ENCODE measurements around the gene TAOK2.
A peak's percentile ranks its signal among the peaks of the same experiment; 100 is the strongest.

The TAOK2 gene

DNA sequence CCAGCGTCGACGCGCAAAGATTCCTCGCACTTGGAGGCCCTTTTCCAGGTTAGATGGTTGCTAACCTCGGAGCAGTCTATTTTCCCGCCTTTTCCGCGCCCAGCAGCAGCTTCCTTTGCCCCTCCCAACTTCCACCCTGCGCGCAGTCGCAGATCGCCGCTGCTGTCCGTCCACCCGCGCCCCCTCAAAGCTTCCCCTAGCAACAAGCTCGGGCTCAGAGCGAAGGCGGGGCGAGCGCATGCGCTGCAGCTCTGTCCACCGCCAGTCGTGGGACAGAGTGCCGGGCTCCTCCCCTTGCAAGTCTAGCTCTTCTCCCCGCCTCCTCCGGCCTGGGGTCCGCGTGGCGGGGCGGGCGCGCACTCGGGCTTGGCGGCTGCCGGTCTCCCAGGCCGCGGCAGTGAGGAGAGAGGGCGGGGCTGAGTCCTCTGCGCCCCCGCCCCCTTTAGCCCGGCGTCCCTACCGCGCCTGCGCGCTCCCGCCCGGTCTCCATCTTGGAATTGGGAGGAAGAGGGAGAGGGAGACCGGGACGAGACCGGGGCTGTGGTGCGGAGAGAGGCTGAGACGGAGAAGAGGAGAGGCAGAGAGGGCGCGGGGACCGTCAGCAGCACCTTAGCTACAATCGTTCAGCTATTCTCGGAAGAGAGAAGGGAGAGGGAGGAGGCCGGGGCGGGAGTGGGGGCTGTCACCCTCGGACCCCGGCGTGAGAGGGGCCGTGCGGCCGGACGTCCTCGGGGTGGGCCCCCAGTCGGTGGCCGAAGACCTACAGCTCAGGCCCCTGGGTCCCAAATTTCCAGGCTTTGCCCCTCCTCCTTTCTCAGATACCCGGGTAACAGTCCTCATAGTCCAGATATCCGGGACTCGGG lies at the start of gene TAOK2 (continued):
- TF ChIP-seq, protein P1, sequence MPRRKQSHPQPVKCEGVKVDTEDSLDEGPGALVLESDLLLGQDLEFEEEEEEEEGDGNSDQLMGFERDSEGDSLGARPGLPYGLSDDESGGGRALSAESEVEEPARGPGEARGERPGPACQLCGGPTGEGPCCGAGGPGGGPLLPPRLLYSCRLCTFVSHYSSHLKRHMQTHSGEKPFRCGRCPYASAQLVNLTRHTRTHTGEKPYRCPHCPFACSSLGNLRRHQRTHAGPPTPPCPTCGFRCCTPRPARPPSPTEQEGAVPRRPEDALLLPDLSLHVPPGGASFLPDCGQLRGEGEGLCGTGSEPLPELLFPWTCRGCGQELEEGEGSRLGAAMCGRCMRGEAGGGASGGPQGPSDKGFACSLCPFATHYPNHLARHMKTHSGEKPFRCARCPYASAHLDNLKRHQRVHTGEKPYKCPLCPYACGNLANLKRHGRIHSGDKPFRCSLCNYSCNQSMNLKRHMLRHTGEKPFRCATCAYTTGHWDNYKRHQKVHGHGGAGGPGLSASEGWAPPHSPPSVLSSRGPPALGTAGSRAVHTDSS (tag by site-specific recombination; IDR thresholded peaks at IDR 0.05), result 0 out of 2 replicates have a peak, but pooled peaks have one; percentile 6
- TF ChIP-seq, protein P2, sequence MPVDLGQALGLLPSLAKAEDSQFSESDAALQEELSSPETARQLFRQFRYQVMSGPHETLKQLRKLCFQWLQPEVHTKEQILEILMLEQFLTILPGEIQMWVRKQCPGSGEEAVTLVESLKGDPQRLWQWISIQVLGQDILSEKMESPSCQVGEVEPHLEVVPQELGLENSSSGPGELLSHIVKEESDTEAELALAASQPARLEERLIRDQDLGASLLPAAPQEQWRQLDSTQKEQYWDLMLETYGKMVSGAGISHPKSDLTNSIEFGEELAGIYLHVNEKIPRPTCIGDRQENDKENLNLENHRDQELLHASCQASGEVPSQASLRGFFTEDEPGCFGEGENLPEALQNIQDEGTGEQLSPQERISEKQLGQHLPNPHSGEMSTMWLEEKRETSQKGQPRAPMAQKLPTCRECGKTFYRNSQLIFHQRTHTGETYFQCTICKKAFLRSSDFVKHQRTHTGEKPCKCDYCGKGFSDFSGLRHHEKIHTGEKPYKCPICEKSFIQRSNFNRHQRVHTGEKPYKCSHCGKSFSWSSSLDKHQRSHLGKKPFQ (tag by site-specific recombination; IDR thresholded peaks at IDR 0.05), result no peak
- TF ChIP-seq ZNF391 (tag by site-specific recombination; IDR thresholded peaks at IDR 0.05; ENCODE audit: borderline replicate concordance, low read depth) (peak; percentile 42; the same call in 1 of the 2 replicates), ZFHX2 (tag by site-specific recombination; conservative IDR thresholded peaks at IDR 0.05) (peak; percentile 72), ZNF146 (tag by site-specific recombination; IDR thresholded peaks at IDR 0.05) (no peak), ZFP69B (tag by site-specific recombination; IDR thresholded peaks at IDR 0.05) (peak; percentile 92), YY1 (tag by site-specific recombination; IDR thresholded peaks at IDR 0.05) (peak; percentile 73), ZNF184 (tag by site-specific recombination; IDR thresholded peaks at IDR 0.05) (no peak), ZNF610 (tag by site-specific recombination; IDR thresholded peaks at IDR 0.05; ENCODE audit: borderline replicate concordance) (0 out of 2 replicates have a peak, but pooled peaks have one; percentile 67), ZNF341 (tag by site-specific recombination; IDR thresholded peaks at IDR 0.05; ENCODE audit: low read depth) (peak; percentile 89), SP7 (tag by site-specific recombination; IDR thresholded peaks at IDR 0.05) (no peak; the same call in 1 of the 2 replicates), ZNF394 (tag by site-specific recombination; IDR thresholded peaks at IDR 0.05; ENCODE audit: borderline replicate concordance) (peak; percentile 42; the same call in 1 of the 2 replicates), ZXDB (tag by site-specific recombination; IDR thresholded peaks at IDR 0.05) (peak; percentile 88), YY2 (tag by site-specific recombination; IDR thresholded peaks at IDR 0.05) (peak; percentile 75), ZNF600 (tag by site-specific recombination; IDR thresholded peaks at IDR 0.05) (peak; percentile 75), ZEB2 (tag by site-specific recombination; IDR thresholded peaks at IDR 0.05) (peak; percentile 87), ZBTB20 (tag by site-specific recombination; IDR thresholded peaks at IDR 0.05) (peak; percentile 89; the same call in 1 of the 2 replicates), ZNF623 (tag by site-specific recombination; IDR thresholded peaks at IDR 0.05) (no peak; the same call in 1 of the 2 replicates), ZBTB1 (tag by site-specific recombination; IDR thresholded peaks at IDR 0.05) (no peak), MEIS1 (CRISPR knock-in tag; IDR thresholded peaks at IDR 0.05; ENCODE audit: borderline replicate concordance) (no peak), GFI1B (tag by site-specific recombination; IDR thresholded peaks at IDR 0.05) (0 out of 2 replicates have a peak, but pooled peaks have one; percentile 11), ZNF510 (tag by site-specific recombination; IDR thresholded peaks at IDR 0.05; ENCODE audit: insufficient replicate concordance) (no peak), ZNF664 (tag by site-specific recombination; IDR thresholded peaks at IDR 0.05) (no peak)
- TF ChIP-seq, protein P3, sequence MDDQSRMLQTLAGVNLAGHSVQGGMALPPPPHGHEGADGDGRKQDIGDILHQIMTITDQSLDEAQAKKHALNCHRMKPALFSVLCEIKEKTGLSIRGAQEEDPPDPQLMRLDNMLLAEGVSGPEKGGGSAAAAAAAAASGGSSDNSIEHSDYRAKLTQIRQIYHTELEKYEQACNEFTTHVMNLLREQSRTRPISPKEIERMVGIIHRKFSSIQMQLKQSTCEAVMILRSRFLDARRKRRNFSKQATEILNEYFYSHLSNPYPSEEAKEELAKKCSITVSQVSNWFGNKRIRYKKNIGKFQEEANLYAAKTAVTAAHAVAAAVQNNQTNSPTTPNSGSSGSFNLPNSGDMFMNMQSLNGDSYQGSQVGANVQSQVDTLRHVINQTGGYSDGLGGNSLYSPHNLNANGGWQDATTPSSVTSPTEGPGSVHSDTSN (CRISPR knock-in tag; IDR thresholded peaks at IDR 0.05), result peak; percentile 45; the same call in 1 of the 2 replicates
- TF ChIP-seq, protein P4, sequence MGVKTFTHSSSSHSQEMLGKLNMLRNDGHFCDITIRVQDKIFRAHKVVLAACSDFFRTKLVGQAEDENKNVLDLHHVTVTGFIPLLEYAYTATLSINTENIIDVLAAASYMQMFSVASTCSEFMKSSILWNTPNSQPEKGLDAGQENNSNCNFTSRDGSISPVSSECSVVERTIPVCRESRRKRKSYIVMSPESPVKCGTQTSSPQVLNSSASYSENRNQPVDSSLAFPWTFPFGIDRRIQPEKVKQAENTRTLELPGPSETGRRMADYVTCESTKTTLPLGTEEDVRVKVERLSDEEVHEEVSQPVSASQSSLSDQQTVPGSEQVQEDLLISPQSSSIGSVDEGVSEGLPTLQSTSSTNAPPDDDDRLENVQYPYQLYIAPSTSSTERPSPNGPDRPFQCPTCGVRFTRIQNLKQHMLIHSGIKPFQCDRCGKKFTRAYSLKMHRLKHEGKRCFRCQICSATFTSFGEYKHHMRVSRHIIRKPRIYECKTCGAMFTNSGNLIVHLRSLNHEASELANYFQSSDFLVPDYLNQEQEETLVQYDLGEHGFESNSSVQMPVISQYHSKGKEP (tag by site-specific recombination; IDR thresholded peaks at IDR 0.05), result 0 out of 2 replicates have a peak, but pooled peaks have one; percentile 66
- TF ChIP-seq, protein P5, sequence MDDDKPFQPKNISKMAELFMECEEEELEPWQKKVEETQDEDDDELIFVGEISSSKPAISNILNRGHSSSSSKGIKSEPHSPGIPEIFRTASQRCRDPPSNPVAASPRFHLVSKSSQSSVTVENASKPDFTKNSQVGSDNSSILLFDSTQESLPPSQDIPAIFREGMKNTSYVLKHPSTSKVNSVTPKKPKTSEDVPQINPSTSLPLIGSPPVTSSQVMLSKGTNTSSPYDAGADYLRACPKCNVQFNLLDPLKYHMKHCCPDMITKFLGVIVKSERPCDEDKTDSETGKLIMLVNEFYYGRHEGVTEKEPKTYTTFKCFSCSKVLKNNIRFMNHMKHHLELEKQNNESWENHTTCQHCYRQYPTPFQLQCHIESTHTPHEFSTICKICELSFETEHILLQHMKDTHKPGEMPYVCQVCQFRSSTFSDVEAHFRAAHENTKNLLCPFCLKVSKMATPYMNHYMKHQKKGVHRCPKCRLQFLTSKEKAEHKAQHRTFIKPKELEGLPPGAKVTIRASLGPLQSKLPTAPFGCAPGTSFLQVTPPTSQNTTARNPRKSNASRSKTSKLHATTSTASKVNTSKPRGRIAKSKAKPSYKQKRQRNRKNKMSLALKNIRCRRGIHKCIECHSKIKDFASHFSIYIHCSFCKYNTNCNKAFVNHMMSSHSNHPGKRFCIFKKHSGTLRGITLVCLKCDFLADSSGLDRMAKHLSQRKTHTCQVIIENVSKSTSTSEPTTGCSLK (tag by site-specific recombination; IDR thresholded peaks at IDR 0.05), result no peak
- TF ChIP-seq, protein P6, sequence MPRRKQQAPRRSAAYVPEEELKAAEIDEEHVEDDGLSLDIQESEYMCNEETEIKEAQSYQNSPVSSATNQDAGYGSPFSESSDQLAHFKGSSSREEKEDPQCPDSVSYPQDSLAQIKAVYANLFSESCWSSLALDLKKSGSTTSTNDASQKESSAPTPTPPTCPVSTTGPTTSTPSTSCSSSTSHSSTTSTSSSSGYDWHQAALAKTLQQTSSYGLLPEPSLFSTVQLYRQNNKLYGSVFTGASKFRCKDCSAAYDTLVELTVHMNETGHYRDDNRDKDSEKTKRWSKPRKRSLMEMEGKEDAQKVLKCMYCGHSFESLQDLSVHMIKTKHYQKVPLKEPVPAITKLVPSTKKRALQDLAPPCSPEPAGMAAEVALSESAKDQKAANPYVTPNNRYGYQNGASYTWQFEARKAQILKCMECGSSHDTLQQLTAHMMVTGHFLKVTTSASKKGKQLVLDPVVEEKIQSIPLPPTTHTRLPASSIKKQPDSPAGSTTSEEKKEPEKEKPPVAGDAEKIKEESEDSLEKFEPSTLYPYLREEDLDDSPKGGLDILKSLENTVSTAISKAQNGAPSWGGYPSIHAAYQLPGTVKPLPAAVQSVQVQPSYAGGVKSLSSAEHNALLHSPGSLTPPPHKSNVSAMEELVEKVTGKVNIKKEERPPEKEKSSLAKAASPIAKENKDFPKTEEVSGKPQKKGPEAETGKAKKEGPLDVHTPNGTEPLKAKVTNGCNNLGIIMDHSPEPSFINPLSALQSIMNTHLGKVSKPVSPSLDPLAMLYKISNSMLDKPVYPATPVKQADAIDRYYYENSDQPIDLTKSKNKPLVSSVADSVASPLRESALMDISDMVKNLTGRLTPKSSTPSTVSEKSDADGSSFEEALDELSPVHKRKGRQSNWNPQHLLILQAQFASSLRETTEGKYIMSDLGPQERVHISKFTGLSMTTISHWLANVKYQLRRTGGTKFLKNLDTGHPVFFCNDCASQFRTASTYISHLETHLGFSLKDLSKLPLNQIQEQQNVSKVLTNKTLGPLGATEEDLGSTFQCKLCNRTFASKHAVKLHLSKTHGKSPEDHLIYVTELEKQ (tag by site-specific recombination; IDR thresholded peaks at IDR 0.05; ENCODE audit: borderline replicate concordance), result no peak

All from HEK293 (cell line).